GM19452 (cell line): ENCODE results near the gene OLIG3.

ENCODE experiments used
- ATAC-seq: cut with Tn5 transposase; IDR thresholded peaks from one replicate; pipeline ENCODE4 v1.9.1; 2021; ENCODE audit not compliant: unreplicated experiment

OLIG3 gene

GRCh38 chr6:137496368-137496767, 2.2 kb upstream of the OLIG3 start:
- no peak for ATAC-seq

GRCh38 chr6:137495703-137496336, 1.6 kb upstream of the OLIG3 start:
- ATAC-seq: no peak

GRCh38 chr6:137494988-137495702, 951 bp upstream of the OLIG3 start:
- no peak for ATAC-seq

GRCh38 chr6:137493218-137494038, 766 bp downstream of the OLIG3 start:
- no peak for ATAC-seq

- no peak for ATAC-seq
Observed at GRCh38 chr6:137492289-137493217, 1.6 kb downstream of the OLIG3 start.

- no peak for ATAC-seq
Observed at GRCh38 chr6:137491478-137491877, 2.7 kb downstream of the OLIG3 start.

GRCh38 chr6:137490961-137491360, 3.2 kb downstream of the OLIG3 start:
- no peak for ATAC-seq

GRCh38 chr6:137490006-137490905, 3.9 kb downstream of the OLIG3 start:
- ATAC-seq: no peak

GRCh38 chr6:137489046-137490005, 4.9 kb downstream of the OLIG3 start:
- ATAC-seq: no peak

- ATAC-seq: no peak
Observed at GRCh38 chr6:137488150-137489045, 5.8 kb downstream of the OLIG3 start.

GRCh38 chr6:137487869-137488149, 6.4 kb downstream of the OLIG3 start:
- no peak for ATAC-seq

GRCh38 chr6:137487181-137487868, 6.9 kb downstream of the OLIG3 start:
- ATAC-seq: no peak

GRCh38 chr6:137486416-137486815, 7.8 kb downstream of the OLIG3 start:
- no peak for ATAC-seq

GRCh38 chr6:137480431-137480830, 13.8 kb downstream of the OLIG3 start:
- no peak for ATAC-seq

- ATAC-seq: no peak
Observed at GRCh38 chr6:137475103-137475502, 19.1 kb downstream of the OLIG3 start.

- ATAC-seq: no peak
Observed at GRCh38 chr6:137473598-137473997, 20.6 kb downstream of the OLIG3 start.

- no peak for ATAC-seq
Observed at GRCh38 chr6:137472641-137473137, 21.5 kb downstream of the OLIG3 start.
